Suppressor macrophage treated with lipopolysaccharide for 4 hours (primary cell): ENCODE results near the gene FLG2.
"Not testable (repeated sequence)": the region's sequence is repeated elsewhere in the genome, so short reads cannot be mapped to it uniquely, and the experiment has no call there.

ENCODE experiments used
- DNase-seq: peaks from one replicate; pipeline ENCODE4 v3.0.0-alpha.2; 2020

Gene FLG2

GRCh38 chr1:152309955-152310354, 49.9 kb downstream of the FLG2 start:
- DNase-seq = no peak

- DNase-seq = not testable (repeated sequence)
Measured at GRCh38 chr1:152309320-152309901, 50.4 kb downstream of the FLG2 start.

GRCh38 chr1:152308758-152309157, 51.0 kb downstream of the FLG2 start:
- not testable (repeated sequence) for DNase-seq

GRCh38 chr1:152307970-152308369, 51.8 kb downstream of the FLG2 start:
- DNase-seq = not testable (repeated sequence)

GRCh38 chr1:152306123-152306522, 53.7 kb downstream of the FLG2 start:
- not testable (repeated sequence) for DNase-seq

DNA sequence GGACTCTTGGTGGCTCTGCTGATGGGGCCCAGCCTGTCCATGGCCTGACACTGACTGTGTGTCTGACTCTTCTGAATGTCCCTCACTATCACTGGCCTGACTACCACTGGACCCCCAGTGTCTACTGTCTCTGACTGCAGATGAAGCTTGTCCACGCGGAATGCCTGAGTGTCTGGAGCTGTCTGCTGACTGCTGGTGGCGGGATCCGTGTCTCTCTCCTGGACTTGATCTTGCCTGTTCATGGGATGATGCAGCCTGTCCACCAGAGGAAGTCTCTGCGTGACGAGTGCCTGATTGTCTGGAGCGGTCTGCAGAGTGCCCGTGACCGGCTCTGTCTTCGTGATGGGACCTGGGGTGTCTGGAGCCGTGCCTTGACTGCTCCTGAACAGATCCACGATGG, 55.0 kb downstream of the FLG2 start:
- not testable (repeated sequence) for DNase-seq

DNA sequence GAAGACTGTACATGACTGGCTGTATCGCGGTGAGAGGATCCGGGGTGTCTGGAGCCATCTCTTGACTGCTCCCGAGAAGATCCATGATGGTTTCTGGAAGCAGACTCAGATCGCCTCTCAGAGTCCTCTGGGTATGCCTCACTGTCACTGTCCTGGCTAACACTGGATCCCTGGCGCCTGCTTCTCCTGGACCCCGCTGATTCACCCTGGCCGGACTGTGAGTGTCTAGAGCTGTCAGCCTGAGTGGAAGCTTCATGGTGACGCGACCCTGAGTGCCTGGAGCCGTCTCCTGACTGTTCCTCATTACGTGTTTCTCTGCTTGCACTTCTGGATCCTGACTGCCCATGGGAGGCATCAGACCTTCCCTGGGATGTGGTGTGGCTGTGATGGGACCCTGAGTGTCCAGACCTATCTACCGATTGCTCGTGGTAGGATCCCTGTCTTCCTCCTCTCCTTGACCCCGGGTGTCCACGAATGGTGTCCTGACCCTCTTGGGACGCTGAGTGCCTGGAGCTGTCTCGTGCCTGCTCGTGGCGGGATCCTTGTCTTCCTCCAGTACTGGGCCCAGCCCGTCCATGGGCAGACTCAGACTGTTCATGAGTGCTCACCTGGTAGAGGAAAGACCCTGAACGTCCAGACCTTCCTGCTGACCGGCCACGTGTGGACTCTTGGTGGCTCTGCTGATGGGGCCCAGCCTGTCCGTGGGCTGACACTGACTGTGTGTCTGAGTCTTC, 56.5 kb downstream of the FLG2 start:
- DNase-seq = not testable (repeated sequence)
